GM23248 (cell line): ENCODE measurements around the gene KLHL22. TPM values are rescaled to one million over a fixed set of nuclear protein-coding genes. Genes with fewer than 3 reads are reported as not detected.

Experiments
- DNase-seq: peaks from one replicate; pipeline ENCODE4 v3.0.0-alpha.2; 2015
- H2AFZ ChIP-seq: fragments of 200-600 bp; sonication (generic); 2 replicates; pipeline ENCODE4 v1.6.1; 2016; ENCODE audit warnings: antibody characterized with exemption
- H3F3A ChIP-seq: fragments of 200-600 bp; sonication (generic); 2 replicates; pipeline ENCODE4 v1.6.1; 2016; ENCODE audit warnings: mild to moderate bottlenecking, antibody characterized with exemption, mixed run types; ENCODE audit not compliant: insufficient read depth
- H3K27ac ChIP-seq: fragments of 200-600 bp; sonication (generic); 2 replicates; pipeline ENCODE4 v1.5.1; 2016; ENCODE audit warnings: mild to moderate bottlenecking
- H3K27me3 ChIP-seq: fragments of 200-600 bp; sonication (generic); replicated peaks from 2 replicates; pipeline ENCODE4 v1.6.1; 2016; ENCODE audit warnings: mild to moderate bottlenecking; ENCODE audit not compliant: insufficient read depth
- H3K36me3 ChIP-seq: fragments of 200-600 bp; sonication (generic); 2 replicates; pipeline ENCODE4 v1.6.1; 2016; ENCODE audit warnings: low read depth, mild to moderate bottlenecking
- H3K4me1 ChIP-seq: fragments of 200-600 bp; sonication (generic); 2 replicates; pipeline ENCODE4 v1.6.1; 2016; ENCODE audit warnings: mild to moderate bottlenecking; ENCODE audit not compliant: insufficient read depth
- H3K4me2 ChIP-seq: fragments of 200-600 bp; sonication (generic); one replicate; pipeline ENCODE4 v1.6.1; 2016; ENCODE audit warnings: mild to moderate bottlenecking; ENCODE audit not compliant: unreplicated experiment
- H3K4me3 ChIP-seq: fragments of 200-600 bp; sonication (generic); 2 replicates; pipeline ENCODE4 v1.5.1; 2016; ENCODE audit warnings: mild to moderate bottlenecking
- H3K79me2 ChIP-seq: fragments of 200-600 bp; sonication (generic); 2 replicates; pipeline ENCODE4 v1.6.1; 2016; ENCODE audit warnings: mild to moderate bottlenecking; ENCODE audit not compliant: insufficient read depth
- H3K9ac ChIP-seq: fragments of 200-600 bp; sonication (generic); 2 replicates; pipeline ENCODE4 v1.6.1; 2016; ENCODE audit warnings: mild to moderate bottlenecking
- H3K9me2 ChIP-seq: fragments of 200-600 bp; sonication (generic); 2 replicates; pipeline ENCODE4 v1.6.1; 2016; ENCODE audit warnings: mixed run types, mild to moderate bottlenecking, moderate library complexity; ENCODE audit not compliant: insufficient read depth
- H3K9me3 ChIP-seq: fragments of 200-600 bp; sonication (generic); one replicate; pipeline ENCODE4 v1.6.1; 2017; ENCODE audit warnings: low read depth
- H4K20me1 ChIP-seq: fragments of 200-600 bp; sonication (generic); 2 replicates; pipeline ENCODE4 v1.6.0; 2016; ENCODE audit not compliant: insufficient read depth
- EZH2 ChIP-seq: fragments of 200-600 bp; sonication (generic); IDR thresholded peaks from 2 replicates; pipeline ENCODE4 v1.6.1; 2018; ENCODE audit warnings: antibody characterized with exemption, mild to moderate bottlenecking; ENCODE audit not compliant: insufficient read depth, poor library complexity, severe bottlenecking
- EZH2phosphoT487 ChIP-seq: fragments of 200-600 bp; sonication (generic); IDR thresholded peaks from 2 replicates; pipeline ENCODE4 v1.6.1; 2018; ENCODE audit warnings: antibody characterized with exemption, moderate library complexity, mild to moderate bottlenecking, low read depth; ENCODE audit not compliant: insufficient read depth
- WGBS, 2 experiments: methylation state at CpG; one replicate each; pipeline ENCODE4 v1.1.6; 2015 to 2017; ENCODE audit warnings: low lambda C conversion rate in 2 of 2, low coverage in 1 of 2; ENCODE audit errors: missing lambda C conversion rate in 2 of 2; 5-methylcytosine and 5-hydroxymethylcytosine counted together
- in situ Hi-C: fragments of 300-500 bp; cut with MboI; formaldehyde crosslinking; loops from 2 replicates; pipeline ENCODE4 v1.15.0; 2020
- polyA plus RNA-seq: library from polyadenylated mRNA; unstranded; fragments of >200 nt; fragmentation: Nextera tagmentation; extraction: Ambion mirVana; gene quantifications from 2 replicates; pipeline ENCODE4 v1.2.1, GENCODE V29; 2016
- total RNA-seq: library from RNA; depleted of rRNA; stranded (reverse); fragments of >200 nt; shearing (Covaris generic); gene quantifications from 2 replicates; pipeline ENCODE4 v1.2.3, GENCODE V29; 2014

The KLHL22 gene
- total and polyA plus RNA-seq, 2 experiments from 2014 or later = 19.0 to 41.3 TPM

GRCh38 chr22:20405291-20405930, 90.2 kb downstream of the KLHL22 start:
- no peaks in the 10 kb centered on the region for H3K36me3 ChIP-seq
- H3K79me2 ChIP-seq = peaks cover 3% of the 10 kb centered on the region
- 97% methylated on average over 40 to 45 of the region's 45 CpGs for WGBS, 2 experiments
- H3K4me3 ChIP-seq = no peak overlapping the region
- no peak overlapping the region for H3K9ac ChIP-seq
- no peaks in the 10 kb centered on the region for H3K9me2 ChIP-seq
- no peak for DNase-seq
- no peak for TF ChIP-seq EZH2
- TF ChIP-seq EZH2phosphoT487 = no peak
- H3K4me2 ChIP-seq = no peak overlapping the region
- H3K9me3 ChIP-seq = no peaks in the 10 kb centered on the region
- H4K20me1 ChIP-seq = no peaks in the 10 kb centered on the region
- no peaks in the 10 kb centered on the region for H3K4me1 ChIP-seq
- H3F3A ChIP-seq = no peaks in the 10 kb centered on the region
- H3K27me3 ChIP-seq = no peaks in the 10 kb centered on the region
- no peak overlapping the region for H3K27ac ChIP-seq
- in situ Hi-C loops = no loop called here
- no peak overlapping the region for H2AFZ ChIP-seq

DNA sequence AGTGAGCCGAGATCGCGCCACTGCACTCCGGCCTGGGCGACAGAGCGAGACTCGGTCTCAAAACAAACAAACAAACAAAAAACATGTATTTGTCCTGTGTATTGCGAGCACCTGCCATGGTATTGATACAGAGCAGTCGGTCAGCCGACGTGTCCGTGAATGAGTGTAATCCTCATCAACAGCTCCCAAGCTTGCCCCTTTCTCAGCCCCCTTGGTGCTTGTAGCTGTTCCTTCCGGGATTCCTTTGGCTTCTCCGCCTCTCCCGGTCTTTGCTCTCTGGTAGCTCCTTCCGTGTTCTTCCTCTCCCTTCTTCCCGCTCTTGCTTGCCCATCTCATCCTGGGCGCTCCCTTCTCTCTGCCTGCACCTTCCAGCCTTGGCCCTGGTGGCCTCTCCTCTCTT, 90.7 kb downstream of the KLHL22 start:
- WGBS, 2 experiments = 94 to 95% methylated on average over 17 to 18 of the region's 18 CpGs
- no peaks in the 10 kb centered on the region for H4K20me1 ChIP-seq

GRCh38 chr22:20403779-20404140, 91.8 kb downstream of the KLHL22 start:
- Histone ChIP-seq H3K9ac (no peak overlapping the region), H3F3A (no peaks in the 10 kb centered on the region), H3K4me1 (no peaks in the 10 kb centered on the region), H3K4me2 (no peak overlapping the region), H3K36me3 (no peaks in the 10 kb centered on the region), H3K79me2 (peaks cover 17% of the 10 kb centered on the region), H3K4me3 (no peak overlapping the region), H3K27me3 (no peaks in the 10 kb centered on the region), H3K9me2 (no peaks in the 10 kb centered on the region), H3K9me3 (no peaks in the 10 kb centered on the region), H2AFZ (no peak overlapping the region), H4K20me1 (no peaks in the 10 kb centered on the region), H3K27ac (no peak overlapping the region)
- 94 to 96% methylated on average over 6 of the region's 6 CpGs for WGBS, 2 experiments
- no peak for DNase-seq
- TF ChIP-seq EZH2phosphoT487 = no peak
- TF ChIP-seq EZH2 = no peak
- in situ Hi-C loops = no loop called here

More for the DNA sequence above, 90.7 kb downstream of the KLHL22 start:
- Histone ChIP-seq H3K36me3 (no peaks in the 10 kb centered on the region), H3K79me2 (peaks cover 8% of the 10 kb centered on the region), H3K4me1 (no peaks in the 10 kb centered on the region), H2AFZ (no peak overlapping the region), H3K4me3 (no peak overlapping the region), H3K9ac (no peak overlapping the region), H3K27ac (no peak overlapping the region), H3K27me3 (no peaks in the 10 kb centered on the region), H3K9me3 (no peaks in the 10 kb centered on the region), H3K4me2 (no peak overlapping the region), H3K9me2 (no peaks in the 10 kb centered on the region), H3F3A (no peaks in the 10 kb centered on the region)
- in situ Hi-C loops = no loop called here
- TF ChIP-seq EZH2 (no peak), EZH2phosphoT487 (no peak)
- DNase-seq = no peak

GRCh38 chr22:20402960-20403778, 92.4 kb downstream of the KLHL22 start:
- H4K20me1 ChIP-seq = no peaks in the 10 kb centered on the region
- H3K27me3 ChIP-seq = no peaks in the 10 kb centered on the region
- H3F3A ChIP-seq = no peaks in the 10 kb centered on the region
- no peak overlapping the region for H3K4me3 ChIP-seq
- TF ChIP-seq EZH2 (no peak), EZH2phosphoT487 (no peak)
- WGBS, 2 experiments = 88 to 91% methylated on average over 7 to 9 of the region's 9 CpGs
- peaks cover 22% of the 10 kb centered on the region for H3K79me2 ChIP-seq
- no peak overlapping the region for H3K27ac ChIP-seq
- no peaks in the 10 kb centered on the region for H3K9me2 ChIP-seq
- DNase-seq = no peak
- no peaks in the 10 kb centered on the region for H3K9me3 ChIP-seq
- H3K9ac ChIP-seq = no peak overlapping the region
- no peak overlapping the region for H3K4me2 ChIP-seq
- in situ Hi-C loops = no loop called here
- H3K36me3 ChIP-seq = no peaks in the 10 kb centered on the region
- no peaks in the 10 kb centered on the region for H3K4me1 ChIP-seq
- H2AFZ ChIP-seq = no peak overlapping the region
